GM06990 (cell line): ENCODE measurements around the gene TPM2.
"Not testable (repeated sequence)": the region's sequence is repeated elsewhere in the genome, so short reads cannot be mapped to it uniquely, and the experiment has no call there.

Source experiments
- DNase-seq: peaks from one replicate; pipeline ENCODE4 v3.0.0-alpha.2; 2011; ENCODE audit not compliant: insufficient read length; ENCODE audit errors: extremely low read depth
- H3K27me3 ChIP-seq: replicated peaks from 2 replicates; pipeline ENCODE4 v1.6.0; 2011; ENCODE audit warnings: low read length; ENCODE audit not compliant: control insufficient read depth, insufficient read depth
- H3K36me3 ChIP-seq: 2 replicates; pipeline ENCODE4 v1.5.1; 2011; ENCODE audit warnings: low read length; ENCODE audit not compliant: control insufficient read depth, insufficient read depth
- H3K4me3 ChIP-seq: replicated peaks from 2 replicates; pipeline ENCODE4 v1.5.1; 2011; ENCODE audit warnings: low read depth, mild to moderate bottlenecking, control low read depth, low read length
- TF ChIP-seq, protein P1 (sequence below): IDR thresholded peaks from 2 replicates; pipeline ENCODE4 v1.5.1; 2011; ENCODE audit warnings: low read length, control low read depth, mild to moderate bottlenecking, inconsistent platforms; ENCODE audit not compliant: insufficient read depth, poor library complexity, severe bottlenecking

Gene TPM2

DNA sequence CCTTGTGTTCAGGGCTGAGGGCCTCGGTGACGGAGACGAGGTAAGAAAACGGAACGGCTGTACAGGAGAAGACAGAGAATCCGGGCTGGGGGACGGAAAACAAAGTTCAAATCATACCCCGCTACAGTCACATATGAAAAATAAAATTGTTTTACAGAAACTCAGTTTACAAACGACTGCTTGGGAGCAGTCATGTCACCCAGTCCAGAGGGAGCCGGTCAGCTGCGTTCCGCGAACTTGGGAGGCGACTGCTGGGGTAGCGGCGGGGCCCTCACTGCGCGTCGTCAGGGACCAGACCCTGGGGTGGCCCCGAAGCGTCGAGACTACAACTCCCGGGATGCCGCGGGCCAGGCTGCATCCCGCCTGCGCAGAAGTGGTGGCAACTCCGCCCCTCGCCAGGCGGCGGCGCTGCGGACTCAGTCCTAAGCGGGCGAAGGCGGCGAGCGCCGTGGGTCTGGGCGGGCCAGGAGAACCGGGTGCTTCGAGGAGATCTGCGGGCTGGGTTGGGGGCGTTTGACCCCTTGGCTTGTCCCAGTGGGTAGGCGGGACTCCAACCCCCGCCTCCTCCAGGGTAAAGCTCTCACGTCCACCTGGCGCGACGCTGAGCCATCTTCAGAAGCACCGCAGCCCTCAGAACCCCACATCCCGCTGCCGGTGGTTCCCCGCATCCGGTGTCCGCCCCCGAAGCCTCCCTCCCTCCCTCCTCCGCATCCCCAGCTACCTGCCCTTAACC lies 43.0 kb downstream of the TPM2 start:
- peak; percentile 95 for DNase-seq
- TF ChIP-seq, protein P1, sequence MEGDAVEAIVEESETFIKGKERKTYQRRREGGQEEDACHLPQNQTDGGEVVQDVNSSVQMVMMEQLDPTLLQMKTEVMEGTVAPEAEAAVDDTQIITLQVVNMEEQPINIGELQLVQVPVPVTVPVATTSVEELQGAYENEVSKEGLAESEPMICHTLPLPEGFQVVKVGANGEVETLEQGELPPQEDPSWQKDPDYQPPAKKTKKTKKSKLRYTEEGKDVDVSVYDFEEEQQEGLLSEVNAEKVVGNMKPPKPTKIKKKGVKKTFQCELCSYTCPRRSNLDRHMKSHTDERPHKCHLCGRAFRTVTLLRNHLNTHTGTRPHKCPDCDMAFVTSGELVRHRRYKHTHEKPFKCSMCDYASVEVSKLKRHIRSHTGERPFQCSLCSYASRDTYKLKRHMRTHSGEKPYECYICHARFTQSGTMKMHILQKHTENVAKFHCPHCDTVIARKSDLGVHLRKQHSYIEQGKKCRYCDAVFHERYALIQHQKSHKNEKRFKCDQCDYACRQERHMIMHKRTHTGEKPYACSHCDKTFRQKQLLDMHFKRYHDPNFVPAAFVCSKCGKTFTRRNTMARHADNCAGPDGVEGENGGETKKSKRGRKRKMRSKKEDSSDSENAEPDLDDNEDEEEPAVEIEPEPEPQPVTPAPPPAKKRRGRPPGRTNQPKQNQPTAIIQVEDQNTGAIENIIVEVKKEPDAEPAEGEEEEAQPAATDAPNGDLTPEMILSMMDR = peak; percentile 98
- Histone ChIP-seq H3K36me3 (no peaks in the 10 kb centered on the region; the same call in 1 of the 2 replicates), H3K4me3 (peak overlapping the region; percentile 72), H3K27me3 (no peaks in the 10 kb centered on the region)

DNA sequence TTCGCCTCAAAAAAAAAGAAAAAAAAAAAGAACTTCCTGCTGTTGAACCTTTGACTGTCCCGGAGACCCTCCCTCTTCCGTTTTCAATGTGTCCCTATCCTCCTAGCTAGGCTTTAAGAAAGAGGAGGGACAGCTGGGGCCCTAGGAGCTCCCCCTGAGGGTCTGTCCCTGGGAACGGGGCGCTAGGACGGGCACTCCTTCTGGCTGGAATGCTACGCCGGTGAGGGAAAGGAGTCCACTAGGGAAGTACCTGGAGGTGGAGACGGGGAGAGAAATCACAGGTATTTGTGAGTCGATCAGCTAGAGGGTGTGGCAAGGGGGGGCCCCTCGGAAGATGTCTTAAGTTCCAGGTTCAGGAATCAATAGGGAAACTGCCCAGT lies 43.6 kb downstream of the TPM2 start:
- no peaks in the 10 kb centered on the region for H3K27me3 ChIP-seq
- DNase-seq = peak; percentile 37
- TF ChIP-seq, protein P1 = no peak
- H3K4me3 ChIP-seq = peak overlapping the region; percentile 72
- H3K36me3 ChIP-seq = no peaks in the 10 kb centered on the region; the same call in 1 of the 2 replicates

DNA sequence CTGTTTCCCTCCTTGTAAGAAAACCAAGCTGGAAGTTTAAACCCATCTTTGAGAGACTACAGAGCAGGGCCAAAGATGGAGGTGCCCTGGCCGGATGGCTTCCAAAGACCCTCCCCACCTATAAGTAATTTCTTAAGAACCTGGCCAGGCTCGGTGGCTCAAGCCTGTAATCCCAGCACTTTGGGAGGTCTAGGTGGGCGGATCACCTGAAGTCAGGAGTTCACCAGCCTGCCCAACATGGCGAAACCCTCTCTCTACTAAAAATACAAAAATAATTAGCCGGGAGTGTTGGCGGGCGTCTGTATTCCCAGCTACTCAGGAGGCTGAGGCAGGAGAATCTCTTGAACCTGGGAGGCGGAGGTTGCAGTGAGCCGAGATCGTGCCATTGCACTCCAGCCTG lies 44.0 kb downstream of the TPM2 start:
- DNase-seq, H3K27me3 ChIP-seq, H3K36me3 ChIP-seq: not testable (repeated sequence)
- H3K4me3 ChIP-seq = peak overlapping the region; percentile 72

DNA sequence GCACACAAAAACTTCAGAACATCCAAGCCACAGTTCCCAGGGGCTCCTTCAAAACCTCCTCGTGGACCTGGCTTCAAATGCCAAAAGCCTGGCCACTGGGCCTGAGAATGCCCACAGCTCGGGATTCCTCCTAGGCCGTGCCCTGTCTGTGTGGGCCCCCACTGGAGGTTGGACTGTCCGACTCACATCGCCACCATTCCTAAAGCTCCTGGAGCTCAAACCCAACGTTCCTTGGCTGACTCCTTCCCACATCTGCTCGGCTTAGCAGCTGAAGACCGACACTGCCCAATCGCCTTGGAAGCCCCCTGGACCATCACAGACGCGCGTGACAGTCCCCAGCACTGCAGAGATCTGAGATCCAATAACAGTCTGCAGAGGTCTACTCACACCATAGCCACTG lies 46.7 kb downstream of the TPM2 start:
- H3K4me3 ChIP-seq = no peak overlapping the region
- no peak for DNase-seq
- no peaks in the 10 kb centered on the region; the same call in 1 of the 2 replicates for H3K36me3 ChIP-seq
- TF ChIP-seq, protein P1 = no peak
- H3K27me3 ChIP-seq = no peaks in the 10 kb centered on the region

DNA sequence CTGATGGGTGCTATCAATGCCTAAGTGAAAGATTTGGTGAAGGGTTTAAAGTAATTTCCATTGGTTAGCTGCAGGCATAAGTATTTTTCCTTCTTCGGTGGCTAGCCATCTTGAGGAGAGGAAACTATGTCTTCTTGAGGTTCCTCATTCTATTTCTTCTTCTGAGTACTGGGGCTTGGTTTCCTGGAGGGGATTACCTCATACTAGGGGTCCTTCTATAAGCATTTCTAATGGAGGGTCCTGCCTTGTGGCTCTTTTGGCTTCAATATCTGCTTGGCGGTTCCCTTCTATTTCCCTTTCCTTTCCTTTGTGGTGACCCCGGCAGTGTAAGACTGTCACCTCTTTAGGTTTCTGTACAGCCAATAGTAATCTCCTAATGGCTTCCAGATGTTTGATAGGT lies 48.2 kb downstream of the TPM2 start:
- H3K36me3 ChIP-seq, H3K27me3 ChIP-seq, DNase-seq, H3K4me3 ChIP-seq: not testable (repeated sequence)

DNA sequence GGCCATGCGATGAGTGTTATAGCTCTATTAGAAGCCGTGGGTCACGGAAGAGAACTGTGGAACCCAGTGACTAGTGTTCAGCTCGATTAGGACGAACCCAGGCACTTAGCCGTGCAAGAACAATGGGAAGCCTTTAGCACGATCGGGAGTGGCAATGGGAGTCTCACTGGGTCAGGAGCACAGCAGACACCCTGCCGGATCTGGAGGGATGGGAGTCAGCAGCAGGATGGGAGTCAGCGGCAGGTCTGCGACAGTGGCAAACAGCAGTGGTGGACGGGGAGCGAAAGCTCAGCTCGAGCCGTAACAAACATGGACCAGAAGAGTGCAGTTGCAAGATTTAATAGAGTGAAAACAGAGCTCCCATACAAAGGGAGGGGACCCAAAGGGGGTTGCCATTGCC lies 49.3 kb downstream of the TPM2 start:
- not testable (repeated sequence) for H3K36me3 ChIP-seq, DNase-seq, H3K4me3 ChIP-seq, H3K27me3 ChIP-seq

DNA sequence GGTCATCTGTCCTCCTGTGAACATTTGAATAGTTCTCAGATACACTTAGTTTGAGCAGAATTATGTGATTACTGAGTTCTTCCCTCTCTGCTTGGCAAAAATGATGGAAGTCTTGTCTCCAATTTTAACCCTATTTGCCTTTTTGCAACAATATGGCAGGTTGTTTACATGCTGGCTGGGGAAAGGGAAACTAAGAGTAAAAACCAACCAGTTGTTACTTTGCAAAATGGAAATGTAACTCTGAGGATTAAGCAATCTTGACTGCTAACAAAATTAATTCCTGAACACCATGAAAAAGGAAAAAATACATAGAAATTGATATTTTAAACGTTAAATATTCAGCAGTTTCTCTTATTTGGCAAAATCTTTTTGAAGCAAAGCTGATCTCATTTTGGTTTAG lies 50.1 kb downstream of the TPM2 start:
- no peaks in the 10 kb centered on the region; the same call in 1 of the 2 replicates for H3K36me3 ChIP-seq
- no peak for DNase-seq
- no peaks in the 10 kb centered on the region for H3K27me3 ChIP-seq
- no peak overlapping the region for H3K4me3 ChIP-seq
- TF ChIP-seq, protein P1 = no peak

DNA sequence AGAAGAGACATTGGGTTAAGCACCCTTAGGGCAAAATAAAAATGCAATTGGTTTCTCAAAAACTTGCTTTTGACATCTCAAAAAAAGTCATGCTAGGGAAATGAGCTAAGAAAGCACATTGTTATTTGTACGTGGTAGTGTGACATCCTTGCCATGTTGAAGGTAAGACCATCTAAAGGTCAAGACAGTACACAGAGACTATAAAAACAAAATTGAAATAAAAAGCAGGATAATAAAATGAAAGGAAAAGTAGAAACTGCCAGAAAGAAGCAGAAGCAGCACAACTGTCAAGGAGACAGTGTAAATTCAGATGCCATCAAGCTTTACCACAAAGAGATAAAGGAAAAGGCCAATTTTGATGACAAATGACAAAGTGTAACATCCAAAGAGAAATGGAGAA lies 50.5 kb downstream of the TPM2 start:
- not testable (repeated sequence) for H3K36me3 ChIP-seq, H3K4me3 ChIP-seq, DNase-seq, H3K27me3 ChIP-seq

DNA sequence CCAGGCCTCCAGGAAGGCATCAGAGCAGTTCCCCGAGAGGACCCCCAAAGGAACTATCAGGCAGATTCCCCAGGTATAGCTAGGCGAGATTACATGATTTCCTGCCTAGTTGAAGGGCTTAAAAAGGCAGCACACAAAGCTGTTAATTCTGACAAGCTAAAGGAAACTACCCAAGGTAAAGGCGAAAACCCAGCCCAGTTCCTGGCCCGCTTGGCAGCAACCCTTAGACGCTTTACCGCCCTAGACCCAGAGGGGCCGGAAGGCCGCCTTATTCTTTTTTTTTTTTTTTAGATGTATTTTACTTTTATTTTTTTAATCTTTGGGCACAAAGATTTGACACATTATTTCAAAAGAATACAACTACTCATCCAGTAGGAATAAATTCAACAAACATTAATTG lies 51.0 kb downstream of the TPM2 start:
- DNase-seq, H3K36me3 ChIP-seq, H3K27me3 ChIP-seq: not testable (repeated sequence)

DNA sequence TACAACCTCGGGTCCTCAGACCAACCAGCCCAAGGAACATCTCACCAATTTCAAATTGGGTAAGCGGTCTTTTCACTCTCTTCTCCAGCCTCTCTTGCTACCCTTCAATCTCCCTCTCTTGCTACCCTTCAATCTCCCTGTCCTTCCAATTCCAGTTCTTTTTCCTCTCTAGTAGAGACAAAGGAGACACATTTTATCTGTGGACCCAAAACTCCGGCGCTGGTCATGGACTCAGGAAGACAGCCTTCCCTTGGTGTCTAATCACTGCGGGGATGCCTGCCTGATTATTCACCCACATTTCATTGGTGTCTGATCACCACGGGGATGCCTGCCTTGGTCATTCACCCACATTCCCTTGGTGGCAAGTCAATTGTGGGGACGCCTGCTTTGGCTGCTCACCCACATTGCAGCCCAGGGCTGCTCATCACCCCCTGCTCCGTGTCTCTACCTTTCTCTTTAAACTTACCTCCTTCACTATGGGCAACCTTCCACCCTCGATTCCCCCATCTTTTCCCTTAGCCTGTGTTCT lies 52.2 kb downstream of the TPM2 start:
- H3K27me3 ChIP-seq, DNase-seq, H3K36me3 ChIP-seq, H3K4me3 ChIP-seq: not testable (repeated sequence)

More for the DNA sequence above, 51.0 kb downstream of the TPM2 start:
- not testable (repeated sequence) for H3K4me3 ChIP-seq
